Measurements from ENCODE around the gene CEP97.
"Not testable (repeated sequence)": the region's sequence is repeated elsewhere in the genome, so short reads cannot be mapped to it uniquely, and the experiment has no call there.

Gene CEP97

DNA sequence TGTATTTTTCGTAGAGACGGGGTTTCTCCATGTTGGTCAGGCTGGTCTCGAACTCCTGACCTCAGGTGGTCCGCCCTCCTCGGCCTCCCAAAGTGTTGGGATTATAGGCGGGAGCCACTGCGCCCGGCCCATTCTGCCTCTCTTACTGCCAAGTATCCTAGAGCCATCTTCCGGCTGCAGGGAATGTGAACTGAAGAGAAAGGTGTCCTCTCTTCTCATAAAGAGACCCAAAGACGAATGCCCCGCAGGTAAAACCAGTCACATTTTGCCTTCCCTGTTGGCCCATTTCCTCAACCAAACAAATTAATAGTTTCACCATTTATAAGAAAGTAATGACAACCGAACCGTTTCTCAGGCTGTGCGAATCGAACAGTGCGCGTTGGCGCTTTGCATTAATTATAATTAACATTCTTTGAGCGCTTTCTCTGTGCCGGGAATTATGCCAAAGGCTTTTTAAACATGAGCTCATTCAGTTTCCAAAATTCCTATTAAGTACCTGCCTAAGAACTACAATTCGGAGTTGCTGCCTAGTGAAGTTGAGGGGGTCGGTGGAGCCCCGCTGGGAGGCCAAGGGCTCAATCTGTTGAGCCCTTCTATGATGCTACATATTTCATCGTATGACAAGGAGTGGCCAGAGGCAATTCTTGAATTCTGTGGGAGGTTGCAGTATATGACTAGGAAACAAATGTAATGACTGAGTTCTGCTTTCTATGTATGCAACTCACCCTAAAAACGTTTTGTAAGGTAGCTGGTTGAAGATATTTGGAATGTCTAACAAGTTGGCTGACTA is 37.1 kb upstream of the CEP97 start:
- DNase-seq (ENCODE audit: insufficient read length) (no peak), FAIRE-seq (no peak)
- TF ChIP-seq TAF1 (IDR thresholded peaks at IDR 0.05; ENCODE audit: borderline replicate concordance, low read depth, low read length) (no peak), POLR2AphosphoS5 (IDR thresholded peaks at IDR 0.05; ENCODE audit: low read depth, low read length) (no peak), POLR2A (IDR thresholded peaks at IDR 0.05; ENCODE audit: low read depth, low read length) (no peak)

DNA sequence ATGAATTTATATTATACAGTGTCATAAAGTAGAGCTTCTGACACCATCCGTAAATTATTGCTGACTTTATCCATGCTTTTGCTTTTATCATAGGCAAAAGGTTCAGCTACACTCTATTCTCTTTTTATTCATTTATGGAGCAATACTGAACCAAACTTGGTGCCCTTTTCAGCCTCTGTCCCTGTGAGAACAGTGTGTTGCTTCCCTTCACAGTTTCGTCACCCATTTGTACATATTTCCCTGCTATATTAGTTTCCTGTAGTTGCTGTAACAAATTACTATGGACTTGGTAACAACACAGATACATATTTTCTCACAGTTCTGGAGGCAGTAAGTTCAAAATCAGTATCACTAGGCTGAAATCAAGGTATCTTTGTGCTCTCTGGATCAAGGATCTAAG is 35.1 kb upstream of the CEP97 start:
- FAIRE-seq: no peak
- no peak for DNase-seq (ENCODE audit: insufficient read length)
- TF ChIP-seq POLR2A (IDR thresholded peaks at IDR 0.05; ENCODE audit: low read depth, low read length) (no peak), POLR2AphosphoS5 (IDR thresholded peaks at IDR 0.05; ENCODE audit: low read depth, low read length) (no peak), TAF1 (IDR thresholded peaks at IDR 0.05; ENCODE audit: borderline replicate concordance, low read depth, low read length) (no peak)

- DNase-seq (ENCODE audit: insufficient read length): no peak
- TF ChIP-seq TAF1 (IDR thresholded peaks at IDR 0.05; ENCODE audit: borderline replicate concordance, low read depth, low read length) (no peak), POLR2AphosphoS5 (IDR thresholded peaks at IDR 0.05; ENCODE audit: low read depth, low read length) (no peak), POLR2A (IDR thresholded peaks at IDR 0.05; ENCODE audit: low read depth, low read length) (no peak)
- FAIRE-seq: no peak
Observed at GRCh38 chr3:101690972-101691371, 33.4 kb upstream of the CEP97 start.

GRCh38 chr3:101691685-101692671 is 32.4 kb upstream of the CEP97 start:
- not testable (repeated sequence) for FAIRE-seq; DNase-seq (ENCODE audit: insufficient read length)

DNA sequence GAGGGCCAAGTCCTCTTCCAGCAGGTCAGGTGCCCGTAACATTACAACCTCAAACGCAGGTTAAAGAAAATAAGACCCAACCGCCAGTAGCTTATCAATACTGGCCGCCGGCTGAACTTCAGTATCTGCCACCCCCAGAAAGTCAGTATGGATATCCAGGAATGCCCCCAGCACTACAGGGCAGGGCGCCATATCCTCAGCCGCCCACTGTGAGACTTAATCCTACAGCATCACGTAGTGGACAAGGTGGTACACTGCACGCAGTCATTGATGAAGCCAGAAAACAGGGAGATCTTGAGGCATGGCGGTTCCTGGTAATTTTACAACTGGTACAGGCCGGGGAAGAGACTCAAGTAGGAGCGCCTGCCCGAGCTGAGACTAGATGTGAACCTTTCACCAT is 30.9 kb upstream of the CEP97 start:
- FAIRE-seq: peak; percentile 76
- not testable (repeated sequence) for DNase-seq (ENCODE audit: insufficient read length)

GRCh38 chr3:101694836-101695235 is 29.6 kb upstream of the CEP97 start:
- not testable (repeated sequence) for FAIRE-seq; DNase-seq (ENCODE audit: insufficient read length)

- TF ChIP-seq TAF1 (IDR thresholded peaks at IDR 0.05; ENCODE audit: borderline replicate concordance, low read depth, low read length): no peak
- TF ChIP-seq POLR2A (IDR thresholded peaks at IDR 0.05; ENCODE audit: low read depth, low read length): no peak
- TF ChIP-seq POLR2AphosphoS5 (IDR thresholded peaks at IDR 0.05; ENCODE audit: low read depth, low read length): no peak
- no peak for DNase-seq (ENCODE audit: insufficient read length)
- peak; percentile 27 for FAIRE-seq
Observed at GRCh38 chr3:101695779-101696372, 28.5 kb upstream of the CEP97 start.

GRCh38 chr3:101701696-101702634 is 22.4 kb upstream of the CEP97 start:
- TF ChIP-seq TAF1 (IDR thresholded peaks at IDR 0.05; ENCODE audit: borderline replicate concordance, low read depth, low read length) (no peak), POLR2AphosphoS5 (IDR thresholded peaks at IDR 0.05; ENCODE audit: low read depth, low read length) (no peak), POLR2A (IDR thresholded peaks at IDR 0.05; ENCODE audit: low read depth, low read length) (no peak)
- FAIRE-seq (no peak), DNase-seq (ENCODE audit: insufficient read length) (no peak)

DNA sequence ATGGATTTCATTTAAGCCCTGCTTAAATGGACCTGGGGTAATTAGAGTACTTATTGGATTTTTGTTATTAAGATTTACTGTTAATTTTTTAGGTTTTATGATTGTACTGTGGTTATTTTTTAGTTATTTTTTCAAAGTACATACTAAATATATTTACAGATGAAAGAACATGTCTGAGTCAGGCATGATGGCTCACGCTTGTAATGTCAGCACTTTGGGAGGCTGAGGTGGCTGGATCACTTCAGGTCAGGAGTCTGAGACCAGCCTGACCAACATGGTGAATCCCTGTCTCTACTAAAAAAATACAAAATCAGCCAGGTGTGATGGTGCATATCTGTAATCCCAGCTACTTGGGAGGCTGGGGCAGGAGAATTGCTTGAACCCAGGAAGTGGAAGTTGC is 21.7 kb upstream of the CEP97 start:
- DNase-seq (ENCODE audit: insufficient read length) (no peak), FAIRE-seq (no peak)
- TF ChIP-seq POLR2AphosphoS5 (IDR thresholded peaks at IDR 0.05; ENCODE audit: low read depth, low read length) (no peak), POLR2A (IDR thresholded peaks at IDR 0.05; ENCODE audit: low read depth, low read length) (no peak)

- no peak for DNase-seq (ENCODE audit: insufficient read length)
- FAIRE-seq: peak; percentile 14
- TF ChIP-seq TAF1 (IDR thresholded peaks at IDR 0.05; ENCODE audit: borderline replicate concordance, low read depth, low read length): no peak
- no peak for TF ChIP-seq POLR2A (IDR thresholded peaks at IDR 0.05; ENCODE audit: low read depth, low read length)
- TF ChIP-seq POLR2AphosphoS5 (IDR thresholded peaks at IDR 0.05; ENCODE audit: low read depth, low read length): no peak
Observed at GRCh38 chr3:101703169-101703568, 21.2 kb upstream of the CEP97 start.

DNA sequence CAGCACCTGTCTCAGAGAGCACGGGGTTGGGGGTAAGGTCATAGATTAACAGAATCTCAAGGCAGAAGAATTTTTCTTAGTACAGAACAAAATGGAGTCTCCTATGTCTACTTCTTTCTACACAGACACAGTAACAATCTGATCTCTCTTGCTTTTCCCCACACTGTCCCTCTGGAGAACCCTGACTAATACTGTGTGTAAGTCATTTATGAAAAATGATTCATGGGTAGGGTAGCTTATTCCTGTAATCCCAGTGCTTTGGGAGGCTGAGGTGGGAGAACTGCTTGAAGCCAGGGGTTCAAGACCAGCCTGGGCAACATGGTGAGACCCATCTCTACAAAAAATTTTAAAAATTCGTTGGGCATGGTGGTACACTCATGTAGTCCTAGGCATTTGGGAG is 19.8 kb upstream of the CEP97 start:
- not testable (repeated sequence) for FAIRE-seq; DNase-seq (ENCODE audit: insufficient read length)

Measured in GM12892 (cell line).